PC-3 (cell line): ENCODE results near the gene SPATA20. TPM values are rescaled to one million over a fixed set of nuclear protein-coding genes. Genes with fewer than 3 reads are reported as not detected.

ENCODE experiments used
- ATAC-seq: fragments of 200-7000 bp; cut with Tn5 transposase; 2 replicates; pipeline ENCODE4 v1.9.1; 2020; ENCODE audit warnings: mild to moderate bottlenecking, moderate library complexity
- BruUV-seq: library from RNA; stranded (reverse); fragments of 400-500 nt; replicated peaks from 2 replicates; lab custom pipeline; 2021; lab: Mats Ljungman, UMichigan
- CTCF ChIA-PET: fragments of 300-600 bp; sonication (Branson Sonifier 250); formaldehyde crosslinking; loops from one replicate; lab custom pipeline; 2022; ENCODE audit warnings: antibody characterized with exemption; lab: Charles Lee
- POLR2A ChIA-PET: fragments of 300-600 bp; sonication (Branson Sonifier 250); formaldehyde crosslinking; loops from one replicate; lab custom pipeline; 2022; ENCODE audit warnings: antibody characterized with exemption; ENCODE audit not compliant: unreplicated experiment; lab: Charles Lee
- DNase-seq: peaks from one replicate; pipeline ENCODE4 v3.0.0-alpha.2; 2015
- H2AFZ ChIP-seq: fragments of 300-600 bp; sonication (generic); 2 replicates; pipeline ENCODE4 v1.6.0; 2016; ENCODE audit warnings: antibody characterized with exemption, low read length
- H3F3A ChIP-seq: fragments of 300-600 bp; sonication (generic); one replicate; pipeline ENCODE4 v1.6.0; 2017; ENCODE audit warnings: antibody characterized with exemption, low read length, control low read depth, mild to moderate bottlenecking; ENCODE audit not compliant: unreplicated experiment
- H3K27ac ChIP-seq: fragments of 300-600 bp; sonication (generic); 2 replicates; pipeline ENCODE4 v1.5.1; 2016; ENCODE audit warnings: mild to moderate bottlenecking, low read length
- H3K27me3 ChIP-seq: fragments of 300-600 bp; sonication (generic); 2 replicates; pipeline ENCODE4 v1.6.1; 2016; ENCODE audit warnings: low read length, mixed read lengths
- H3K36me3 ChIP-seq: fragments of 300-600 bp; sonication (generic); 2 replicates; pipeline ENCODE4 v1.6.1; 2016; ENCODE audit warnings: low read depth, mixed run types, low read length, mixed read lengths
- H3K4me1 ChIP-seq: fragments of 300-600 bp; sonication (generic); 2 replicates; pipeline ENCODE4 v1.5.1; 2016; ENCODE audit warnings: low read length; ENCODE audit not compliant: insufficient read depth
- H3K4me2 ChIP-seq: fragments of 300-600 bp; sonication (generic); 2 replicates; pipeline ENCODE4 v1.6.0; 2016; ENCODE audit warnings: low read length
- H3K4me3 ChIP-seq: fragments of 300-600 bp; sonication (generic); 2 replicates; pipeline ENCODE4 v1.5.1; 2016; ENCODE audit warnings: mild to moderate bottlenecking, low read length, mixed read lengths
- H3K79me2 ChIP-seq: fragments of 300-600 bp; sonication (generic); 2 replicates; pipeline ENCODE4 v1.6.1; 2017; ENCODE audit warnings: low read length, mixed read lengths
- H3K9ac ChIP-seq: fragments of 300-600 bp; sonication (generic); 2 replicates; pipeline ENCODE4 v1.6.0; 2016; ENCODE audit warnings: mild to moderate bottlenecking, low read length
- H3K9me2 ChIP-seq: fragments of 300-600 bp; sonication (generic); replicated peaks from 2 replicates; pipeline ENCODE4 v1.6.1; 2016; ENCODE audit warnings: mixed run types, low read length, mixed read lengths
- H3K9me3 ChIP-seq: fragments of 300-600 bp; sonication (generic); 2 replicates; pipeline ENCODE4 v1.6.1; 2016; ENCODE audit warnings: low read length, mixed read lengths
- H4K20me1 ChIP-seq: fragments of 300-600 bp; sonication (generic); 2 replicates; pipeline ENCODE4 v1.6.1; 2016; ENCODE audit warnings: low read length, mixed read lengths
- EZH2 ChIP-seq: fragments of 300-600 bp; sonication (generic); IDR thresholded peaks from one replicate; pipeline ENCODE4 v1.6.1; 2017; ENCODE audit warnings: antibody characterized with exemption, mild to moderate bottlenecking, low read length; ENCODE audit not compliant: unreplicated experiment
- EZH2phosphoT487 ChIP-seq: fragments of 300-600 bp; sonication (generic); IDR thresholded peaks from 2 replicates; pipeline ENCODE4 v1.6.1; 2018; ENCODE audit warnings: mild to moderate bottlenecking, antibody characterized with exemption, low read length, borderline replicate concordance
- intact Hi-C: fragments of 100-400 bp; cut with micrococcal nuclease; formaldehyde crosslinking; loops from 2 replicates; pipeline ENCODE4 v1.9.0; 2023
- total RNA-seq: library from RNA; depleted of rRNA; stranded (reverse); fragments of >200 nt; gene quantifications from 2 replicates; pipeline ENCODE4 v1.2.3, GENCODE V29; 2014
- TF ChIP-seq, protein P1 (sequence below): fragments of 300-600 bp; sonication (generic); conservative IDR thresholded peaks from 2 replicates; pipeline ENCODE4 v1.5.1; 2017; ENCODE audit warnings: antibody characterized with exemption, low read depth, mild to moderate bottlenecking, low read length

Gene SPATA20
- total RNA-seq, 1 experiment from 2014 or later: 115 TPM

- ChIA-PET CTCF (no interaction called here), POLR2A (no interaction called here)
- no peak for TF ChIP-seq EZH2
- TF ChIP-seq, protein P1, sequence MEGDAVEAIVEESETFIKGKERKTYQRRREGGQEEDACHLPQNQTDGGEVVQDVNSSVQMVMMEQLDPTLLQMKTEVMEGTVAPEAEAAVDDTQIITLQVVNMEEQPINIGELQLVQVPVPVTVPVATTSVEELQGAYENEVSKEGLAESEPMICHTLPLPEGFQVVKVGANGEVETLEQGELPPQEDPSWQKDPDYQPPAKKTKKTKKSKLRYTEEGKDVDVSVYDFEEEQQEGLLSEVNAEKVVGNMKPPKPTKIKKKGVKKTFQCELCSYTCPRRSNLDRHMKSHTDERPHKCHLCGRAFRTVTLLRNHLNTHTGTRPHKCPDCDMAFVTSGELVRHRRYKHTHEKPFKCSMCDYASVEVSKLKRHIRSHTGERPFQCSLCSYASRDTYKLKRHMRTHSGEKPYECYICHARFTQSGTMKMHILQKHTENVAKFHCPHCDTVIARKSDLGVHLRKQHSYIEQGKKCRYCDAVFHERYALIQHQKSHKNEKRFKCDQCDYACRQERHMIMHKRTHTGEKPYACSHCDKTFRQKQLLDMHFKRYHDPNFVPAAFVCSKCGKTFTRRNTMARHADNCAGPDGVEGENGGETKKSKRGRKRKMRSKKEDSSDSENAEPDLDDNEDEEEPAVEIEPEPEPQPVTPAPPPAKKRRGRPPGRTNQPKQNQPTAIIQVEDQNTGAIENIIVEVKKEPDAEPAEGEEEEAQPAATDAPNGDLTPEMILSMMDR: peak; percentile 44
- TF ChIP-seq EZH2phosphoT487: no peak
- H3K9me2 ChIP-seq: no peaks in the 10 kb centered on the region
- peak within 1 kb of the TSS; percentile 83 for H2AFZ ChIP-seq
- peak within 1 kb of the TSS; percentile 23 for H3K9ac ChIP-seq
- ATAC-seq (peak; percentile 85), DNase-seq (peak; percentile 61)
- H3K27ac ChIP-seq: no peak within 1 kb of the TSS
- TSS peak; percentile 51 for BruUV-seq
- peak within 1 kb of the TSS; percentile 63 for H3K4me3 ChIP-seq
- H3K36me3 ChIP-seq: no peaks in the 10 kb centered on the region
- peak within 1 kb of the TSS; percentile 76 for H3K4me2 ChIP-seq
- H4K20me1 ChIP-seq: no peaks in the 10 kb centered on the region
- intact Hi-C loops: no loop called here
- H3K79me2 ChIP-seq: no peaks in the 10 kb centered on the region
- no peaks in the 10 kb centered on the region for H3K27me3 ChIP-seq
- H3K9me3 ChIP-seq: no peaks in the 10 kb centered on the region
- no peaks in the 10 kb centered on the region for H3F3A ChIP-seq
- H3K4me1 ChIP-seq: peaks cover 15% of the 10 kb centered on the region
Observed at GRCh38 chr17:50507871-50508572, 39.0 kb upstream of the SPATA20 start, which contains the start of gene MYCBPAP. TSS of gene MYCBPAP (plus strand) at chr17:50508439. CDS start at chr17:50508675, 236 bp downstream.

DNA sequence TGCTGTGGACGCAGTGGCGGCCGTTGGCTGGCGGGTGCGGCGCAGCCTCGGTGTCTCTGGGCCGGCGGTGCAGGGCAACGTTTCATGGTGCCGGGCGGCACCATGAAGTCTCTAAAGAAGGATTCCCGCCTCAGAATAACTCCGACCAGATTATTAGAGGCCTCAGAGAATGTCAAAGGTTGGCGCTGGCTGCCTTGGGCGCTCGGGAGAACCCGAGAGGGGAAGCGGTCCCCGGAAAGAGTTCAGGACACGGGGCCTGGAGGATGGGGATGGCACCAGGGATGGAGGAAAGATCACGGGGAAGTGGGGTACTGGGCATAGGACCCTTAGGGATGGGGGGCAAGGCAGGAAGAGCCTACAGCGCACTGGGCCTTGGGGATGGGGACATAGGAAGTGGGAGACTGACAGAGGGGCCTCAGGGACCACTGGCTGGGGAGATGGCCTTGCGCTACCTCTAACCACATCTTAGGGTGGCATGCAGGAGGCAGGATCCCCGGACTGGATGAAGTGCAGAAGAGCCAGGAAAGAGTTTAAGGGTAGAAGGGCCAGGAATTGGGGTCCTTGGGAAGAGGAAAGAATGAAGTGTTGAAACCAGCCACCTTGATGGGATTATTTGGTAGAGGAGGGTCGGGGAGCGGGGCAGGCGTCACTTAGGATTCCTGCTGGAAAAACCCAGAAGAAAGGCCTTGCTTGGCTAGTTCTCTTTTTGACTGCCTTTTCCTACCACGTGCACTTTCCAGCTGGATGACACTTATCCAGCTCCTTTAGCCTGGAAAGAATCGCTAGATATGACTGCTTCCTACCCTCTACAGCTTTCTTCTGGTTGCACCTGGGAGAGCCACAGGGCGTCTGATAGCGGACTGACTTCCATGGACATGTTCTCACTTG lies 38.2 kb upstream of the SPATA20 start:
- DNase-seq (no peak), ATAC-seq (no peak; the same call in 1 of the 2 replicates)
- Histone ChIP-seq H3K27ac (no peak overlapping the region), H3K4me1 (peaks cover 15% of the 10 kb centered on the region), H3K79me2 (no peaks in the 10 kb centered on the region), H3K9me3 (no peaks in the 10 kb centered on the region), H3K4me3 (peak overlapping the region; percentile 63), H3K36me3 (no peaks in the 10 kb centered on the region), H3K9ac (peak overlapping the region; percentile 23), H3F3A (no peaks in the 10 kb centered on the region), H4K20me1 (no peaks in the 10 kb centered on the region), H2AFZ (peak overlapping the region; percentile 83), H3K27me3 (no peaks in the 10 kb centered on the region), H3K4me2 (peak overlapping the region; percentile 76), H3K9me2 (no peaks in the 10 kb centered on the region)
- BruUV-seq: TSS peak; percentile 52
- TF ChIP-seq, protein P1: 0 out of 2 replicates have a peak, but pooled peaks have one; percentile 3
- TF ChIP-seq EZH2: no peak
- intact Hi-C loops: no loop called here
- CTCF ChIA-PET: no interaction called here
- POLR2A ChIA-PET: interaction anchor here (0.5 kb wide), 1 partner anchor 15 kb away, joined by 3 read pairs; no protein-coding TSS in a partner anchor
